Type B pancreatic cell (in vitro differentiated cells): ENCODE data around the gene GNPTAB. TPM values are rescaled to one million over a fixed set of nuclear protein-coding genes. Genes with fewer than 3 reads are reported as not detected.

ENCODE experiments used
- DNase-seq: peaks from one replicate; pipeline ENCODE4 v3.0.0; 2021; ENCODE audit warnings: mixed read lengths; ENCODE audit not compliant: unreplicated experiment; ENCODE audit errors: extremely low spot score
- H3K27ac Mint-ChIP-seq: 2 replicates; pipeline ENCODE4 v1.8.0; 2021; ENCODE audit warnings: mild to moderate bottlenecking, mixed read lengths
- H3K27me3 Mint-ChIP-seq: 2 replicates; pipeline ENCODE4 v1.8.0; 2021; ENCODE audit warnings: mixed read lengths
- H3K36me3 Mint-ChIP-seq: 2 replicates; pipeline ENCODE4 v1.8.0; 2021; ENCODE audit warnings: mixed read lengths
- H3K4me1 Mint-ChIP-seq: one replicate; pipeline ENCODE4 v1.8.0; 2021; ENCODE audit warnings: mixed read lengths; ENCODE audit not compliant: unreplicated experiment
- H3K4me3 Mint-ChIP-seq: 2 replicates; pipeline ENCODE4 v1.8.0; 2021; ENCODE audit warnings: mild to moderate bottlenecking, mixed read lengths
- H3K9me3 Mint-ChIP-seq: 2 replicates; pipeline ENCODE4 v1.8.0; 2021; ENCODE audit warnings: mixed read lengths
- CTCF ChIP-seq: fragments of 200-600 bp; sonication (generic); conservative IDR thresholded peaks from 2 replicates; pipeline ENCODE4 v1.5.0; 2021; ENCODE audit warnings: antibody characterized with exemption, mild to moderate bottlenecking
- total RNA-seq: library from RNA; stranded (reverse); gene quantifications from 2 replicates; pipeline ENCODE4 v1.2.1, GENCODE V29; 2021; ENCODE audit warnings: low replicate concordance

GNPTAB gene
- total RNA-seq, 1 donor from 2014 or later: 29.4 TPM

GRCh38 chr12:101829639-101830366 is 956 bp downstream of the GNPTAB start:
- TF ChIP-seq CTCF: no peak
- Mint-ChIP-seq H3K9me3 (no peaks in the 10 kb centered on the region), H3K36me3 (no peaks in the 10 kb centered on the region), H3K27ac (peak overlapping the region; percentile 86), H3K27me3 (no peaks in the 10 kb centered on the region), H3K4me3 (peak overlapping the region; percentile 99), H3K4me1 (peaks cover 17% of the 10 kb centered on the region)
- no peak for DNase-seq

- Mint-ChIP-seq H3K9me3 (no peaks in the 10 kb centered on the region), H3K27ac (no peak overlapping the region), H3K36me3 (no peaks in the 10 kb centered on the region), H3K4me1 (peaks cover 18% of the 10 kb centered on the region), H3K27me3 (no peaks in the 10 kb centered on the region), H3K4me3 (peak overlapping the region; percentile 99)
- no peak for TF ChIP-seq CTCF
- DNase-seq: no peak
Measured at GRCh38 chr12:101828463-101829196, 2.1 kb downstream of the GNPTAB start.

GRCh38 chr12:101826766-101827368 is 3.9 kb downstream of the GNPTAB start:
- H3K4me3 Mint-ChIP-seq: no peak overlapping the region
- no peak overlapping the region for H3K27ac Mint-ChIP-seq
- DNase-seq: no peak
- H3K36me3 Mint-ChIP-seq: no peaks in the 10 kb centered on the region
- peaks cover 18% of the 10 kb centered on the region for H3K4me1 Mint-ChIP-seq
- H3K27me3 Mint-ChIP-seq: no peaks in the 10 kb centered on the region
- no peak for TF ChIP-seq CTCF
- no peaks in the 10 kb centered on the region for H3K9me3 Mint-ChIP-seq

- Mint-ChIP-seq H3K9me3 (no peaks in the 10 kb centered on the region), H3K36me3 (peaks cover 5% of the 10 kb centered on the region), H3K4me1 (peaks cover 12% of the 10 kb centered on the region), H3K27me3 (no peaks in the 10 kb centered on the region), H3K4me3 (no peak overlapping the region), H3K27ac (no peak overlapping the region)
- TF ChIP-seq CTCF: no peak
- DNase-seq: no peak
Measured at GRCh38 chr12:101824831-101825230, 5.9 kb downstream of the GNPTAB start.

GRCh38 chr12:101823891-101824290 is 6.9 kb downstream of the GNPTAB start:
- no peak for DNase-seq
- Mint-ChIP-seq H3K27me3 (no peaks in the 10 kb centered on the region), H3K9me3 (no peaks in the 10 kb centered on the region), H3K36me3 (peaks cover 5% of the 10 kb centered on the region), H3K4me1 (peaks cover 12% of the 10 kb centered on the region), H3K4me3 (no peak overlapping the region), H3K27ac (peak overlapping the region; percentile 36)
- peak; percentile 57 for TF ChIP-seq CTCF
